ENCODE measurements around the gene PARD6G.

DNA sequence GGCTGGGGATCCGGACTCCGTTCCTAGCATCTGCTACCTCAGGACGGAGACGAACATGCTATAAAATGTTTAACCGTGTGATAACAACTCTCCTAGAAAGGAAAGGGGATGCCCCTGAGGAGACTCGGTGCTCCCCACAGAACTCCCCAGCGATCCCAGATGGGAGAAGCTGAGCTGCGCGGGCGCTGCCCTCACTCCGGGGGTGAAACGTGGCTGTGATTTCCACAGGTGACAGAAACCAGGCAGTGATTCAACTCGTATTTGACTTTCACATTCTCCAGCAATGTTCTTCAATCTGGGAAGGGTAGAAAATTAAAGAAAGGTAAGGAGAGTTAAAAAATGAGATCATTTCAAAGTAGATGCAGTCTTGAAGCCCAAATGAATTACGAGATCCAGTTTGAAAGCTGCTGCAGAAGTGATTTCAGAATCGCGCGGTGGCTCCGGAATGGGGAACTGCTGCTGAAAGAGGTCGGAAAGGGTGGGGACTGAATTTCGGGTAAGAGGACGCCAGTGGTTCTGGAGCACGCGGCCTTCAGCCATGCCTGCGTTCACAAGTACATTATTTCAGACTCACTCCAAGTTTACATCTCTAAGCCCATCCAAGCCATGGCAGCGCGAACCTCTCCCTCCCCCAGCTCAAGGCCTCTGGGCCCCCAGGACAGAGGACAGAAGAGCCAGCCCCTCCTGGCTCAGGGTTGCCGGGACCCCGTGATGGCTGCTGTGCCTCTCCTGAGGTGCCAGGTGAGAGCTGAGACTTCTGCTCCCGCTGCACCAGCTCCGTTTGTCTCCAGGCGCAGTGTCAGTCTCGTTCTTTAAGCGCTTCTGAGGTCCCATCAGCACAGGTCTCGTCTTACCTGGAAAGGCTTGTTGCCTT lies 98.8 kb downstream of the PARD6G start:
- TF ChIP-seq POLR2A (IDR thresholded peaks at IDR 0.05) (no peak), CTCF (IDR thresholded peaks at IDR 0.05) (no peak), EP300 (IDR thresholded peaks at IDR 0.05; ENCODE audit: low read depth) (no peak)
